ENCODE results near the gene THSD8.
"Not testable (repeated sequence)": the region's sequence is repeated elsewhere in the genome, so short reads cannot be mapped to it uniquely, and the experiment has no call there.

THSD8 gene

DNA sequence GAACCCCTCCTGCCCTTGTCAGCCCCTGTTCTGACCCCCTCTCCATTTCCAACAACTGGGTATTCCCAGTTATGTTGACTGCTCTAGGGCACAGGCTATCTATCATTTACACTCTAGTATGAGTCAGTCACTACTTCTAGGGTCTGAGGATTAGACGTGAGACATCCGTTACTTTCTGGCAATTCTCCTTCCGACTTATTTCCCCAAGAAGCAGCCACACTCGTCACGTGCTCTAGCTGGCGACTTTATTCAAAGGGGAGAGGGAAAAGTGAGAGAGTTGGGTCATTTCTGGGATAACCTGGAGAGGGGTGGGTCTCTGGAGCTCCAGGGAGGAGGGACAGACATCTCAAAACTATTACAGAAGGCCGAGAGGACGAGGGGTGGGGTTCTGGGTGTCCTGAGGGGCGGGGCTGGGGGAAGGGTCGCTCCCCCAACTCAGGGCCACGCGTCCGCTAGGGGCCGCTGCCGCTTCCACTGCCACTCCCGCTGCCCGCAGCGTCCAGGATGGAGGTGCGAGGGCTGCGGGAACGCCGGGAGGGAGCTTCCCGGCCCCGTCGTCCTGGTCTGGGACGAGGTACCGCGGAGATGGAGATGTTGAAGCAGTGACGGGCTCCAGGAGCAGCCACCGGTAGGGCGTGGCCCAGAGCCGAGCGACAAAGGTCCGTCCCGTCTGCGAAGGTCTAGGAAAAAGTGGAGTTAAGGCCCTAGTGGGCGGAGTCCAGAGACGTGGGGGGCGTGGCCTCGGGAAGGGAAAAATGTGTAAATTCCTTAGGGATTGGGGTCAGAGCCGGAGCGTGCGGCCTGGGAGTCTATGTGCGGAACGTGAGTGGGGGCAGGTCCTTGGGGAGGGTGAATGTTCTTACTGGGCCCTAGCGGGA is 23.6 kb downstream of the THSD8 start:
- peak; percentile 46 for DNase-seq (ENCODE audit: low spot score)

DNA sequence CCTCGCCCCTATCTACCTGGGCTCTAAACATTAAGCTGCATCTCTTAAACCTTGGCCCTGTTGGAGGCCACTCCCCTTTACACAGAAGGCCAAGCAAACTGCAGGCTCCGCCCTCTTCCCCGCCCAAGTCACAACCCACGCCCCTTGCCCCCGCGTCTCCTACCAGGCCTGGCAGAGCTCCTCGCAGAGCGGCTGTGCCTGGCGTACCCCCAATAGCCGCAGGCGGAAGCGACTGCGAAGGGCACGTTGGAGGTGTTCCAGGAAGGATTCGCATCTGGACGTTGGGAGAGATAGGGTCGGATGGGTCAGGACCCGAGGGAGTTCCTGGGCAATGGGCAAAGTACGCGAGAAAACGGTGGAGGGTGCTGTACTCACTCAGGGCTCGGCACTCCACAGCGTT is 26.6 kb downstream of the THSD8 start:
- DNase-seq (ENCODE audit: low spot score) = peak; percentile 45

DNA sequence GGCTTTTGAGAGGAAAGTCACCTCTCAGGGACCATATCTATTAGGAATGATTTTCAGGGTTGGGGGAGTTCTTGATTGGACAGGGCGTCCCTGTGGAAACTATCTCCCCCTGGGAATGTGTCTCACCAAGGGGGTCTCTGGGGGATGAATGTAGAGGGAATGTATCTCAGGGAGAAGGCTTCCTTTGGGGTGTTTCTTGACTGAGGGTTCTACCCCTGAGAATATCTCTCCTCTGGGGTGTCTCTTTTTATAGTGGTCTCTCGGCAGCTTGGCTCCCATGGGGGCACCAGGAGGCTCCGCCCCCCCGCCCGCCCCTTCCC is 31.5 kb downstream of the THSD8 start:
- no peak for DNase-seq (ENCODE audit: low spot score)

DNA sequence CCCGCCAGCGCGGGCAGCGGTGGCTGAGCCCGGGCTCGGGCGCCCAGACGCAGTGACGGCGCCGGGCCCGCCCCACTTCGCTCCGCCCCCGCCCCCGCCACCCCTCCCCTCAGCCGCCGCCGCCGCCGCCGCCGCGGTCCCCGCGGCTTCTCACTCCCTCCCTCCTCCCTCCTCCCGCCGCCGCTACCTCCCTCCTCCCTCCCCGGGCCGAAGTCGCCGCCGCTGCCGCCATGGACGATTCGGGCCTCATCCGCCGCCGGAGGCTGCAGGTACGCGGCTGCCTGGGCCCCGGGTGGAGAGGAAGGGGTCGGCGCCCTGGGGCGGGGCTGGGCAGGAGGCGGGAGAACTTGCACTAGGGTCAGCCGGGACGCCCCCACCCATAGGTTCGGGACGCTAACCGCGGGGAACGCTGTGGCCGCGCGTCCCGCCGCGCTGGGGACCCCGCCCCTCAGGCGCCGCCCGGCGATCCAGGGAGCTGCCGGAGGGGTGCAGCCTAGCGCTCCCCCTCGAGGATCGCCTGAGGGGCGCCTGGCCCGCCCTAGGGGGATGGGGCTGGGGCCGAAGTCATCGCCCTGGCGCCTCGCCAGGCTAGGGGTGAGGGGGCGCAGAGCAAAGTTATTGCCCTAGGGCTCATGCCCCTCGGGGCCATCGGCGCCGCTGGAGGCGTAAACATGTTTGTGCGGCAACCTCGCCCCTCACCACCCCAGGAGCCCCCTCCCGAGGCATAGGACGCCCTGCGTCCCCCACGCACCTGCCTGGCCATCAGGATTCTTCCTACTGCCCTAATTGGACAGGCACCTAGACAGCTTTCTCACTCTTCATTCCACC is 32.1 kb downstream of the THSD8 start:
- peak; percentile 67 for DNase-seq (ENCODE audit: low spot score)

- DNase-seq (ENCODE audit: low spot score) = no peak
Measured at GRCh38 chr19:12834566-12834943, 32.7 kb downstream of the THSD8 start, which contains the start of gene RTBDN. Gene RTBDN (minus strand): TSS chr19:12834579. CDS start chr19:12829979, 4,600 bp downstream.

GRCh38 chr19:12834976-12835757 is 33.3 kb downstream of the THSD8 start:
- DNase-seq (ENCODE audit: low spot score) = peak; percentile 64

GRCh38 chr19:12836529-12836863 is 34.6 kb downstream of the THSD8 start:
- no peak for DNase-seq (ENCODE audit: low spot score)

- no peak for DNase-seq (ENCODE audit: low spot score)
Measured at GRCh38 chr19:12837225-12837624, 35.4 kb downstream of the THSD8 start.

GRCh38 chr19:12838182-12838885 is 36.5 kb downstream of the THSD8 start, which contains the start of gene MAST1:
Gene MAST1 (plus strand): TSS chr19:12838515. CDS start chr19:12838573, 58 bp downstream.
- peak; percentile 87 for DNase-seq (ENCODE audit: low spot score)

DNA sequence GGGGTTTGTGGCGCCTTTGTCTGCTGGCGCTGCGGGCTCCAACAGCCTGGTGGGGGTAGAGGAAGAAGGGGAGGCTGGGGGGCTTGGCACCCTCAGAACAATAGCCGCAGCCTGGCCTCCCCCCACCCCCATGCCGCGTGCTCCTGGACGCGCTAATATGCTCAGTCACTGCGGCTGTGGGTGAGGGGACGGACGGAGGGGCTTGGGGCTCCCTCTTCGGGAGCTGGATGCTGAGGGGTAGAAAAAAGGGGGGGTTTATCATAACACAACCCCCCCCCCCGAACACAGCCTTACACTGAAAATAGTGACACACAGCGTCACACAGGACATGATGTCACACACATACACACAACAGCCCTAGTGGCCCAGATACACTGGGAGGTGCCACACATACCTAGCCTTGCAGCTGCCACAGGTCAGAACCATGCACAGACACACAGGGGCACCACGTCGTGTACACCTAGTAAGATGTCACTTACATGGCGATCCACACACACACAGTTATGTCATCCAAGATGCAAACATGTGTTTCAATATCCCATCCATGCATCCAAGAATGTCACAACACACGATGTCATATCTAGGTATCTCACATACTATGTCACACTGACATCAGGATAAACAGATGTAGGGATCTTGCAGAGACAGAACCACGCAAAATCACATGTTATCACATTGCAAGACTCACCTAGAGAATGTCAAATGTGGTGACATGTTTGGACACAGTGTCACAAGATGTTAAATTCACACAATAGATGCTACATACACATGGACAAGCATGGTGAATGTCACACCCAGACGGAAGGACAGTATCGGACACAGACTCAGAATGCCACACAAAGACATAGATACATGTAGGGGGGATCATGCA is 37.3 kb downstream of the THSD8 start:
- no peak for DNase-seq (ENCODE audit: low spot score)

DNA sequence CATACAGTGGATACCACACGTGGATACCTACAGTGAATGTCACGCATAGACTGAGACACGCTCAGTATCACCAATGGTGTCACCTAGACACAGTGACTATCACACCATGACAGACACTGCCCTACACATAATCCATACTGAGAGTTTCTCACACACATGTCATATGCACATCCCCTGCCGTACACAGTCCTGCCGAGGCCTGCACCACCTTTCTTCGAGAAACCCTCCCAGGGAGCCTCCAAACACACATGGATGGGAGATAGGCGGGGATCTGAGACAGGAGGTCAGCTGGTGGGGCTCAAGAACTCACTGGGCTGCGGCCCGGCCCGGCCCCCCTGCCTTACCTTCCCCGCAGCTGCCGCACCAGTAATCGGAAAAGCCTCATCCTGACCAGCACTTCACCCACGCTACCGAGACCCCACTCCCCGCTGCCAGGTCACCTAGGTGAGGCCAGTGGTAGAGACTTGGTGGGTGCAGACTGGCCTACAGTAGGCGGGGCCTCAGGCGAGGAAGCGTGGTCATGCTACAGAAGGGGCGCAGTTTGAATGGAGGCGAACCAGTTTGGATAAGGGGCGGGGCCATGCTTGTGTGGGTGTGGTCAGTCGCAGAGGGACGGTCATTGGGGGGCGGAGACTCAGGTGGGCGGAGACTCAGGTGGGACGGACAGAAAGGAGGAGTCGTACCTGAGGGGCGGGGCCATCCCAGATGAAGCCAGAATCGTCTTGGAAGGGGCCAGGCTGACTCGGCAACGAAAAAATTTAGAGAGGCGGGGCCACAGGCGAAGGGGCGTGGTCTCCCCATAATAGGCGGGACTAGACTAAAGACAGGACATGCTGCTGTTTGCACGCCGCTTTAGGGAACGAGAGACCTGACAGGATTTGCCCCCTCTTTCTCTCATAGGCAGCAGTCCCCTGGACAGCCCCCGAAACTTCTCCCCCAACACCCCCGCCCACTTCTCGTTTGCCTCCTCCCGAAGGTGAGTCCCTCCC is 38.5 kb downstream of the THSD8 start:
- DNase-seq (ENCODE audit: low spot score) = peak; percentile 86

DNA sequence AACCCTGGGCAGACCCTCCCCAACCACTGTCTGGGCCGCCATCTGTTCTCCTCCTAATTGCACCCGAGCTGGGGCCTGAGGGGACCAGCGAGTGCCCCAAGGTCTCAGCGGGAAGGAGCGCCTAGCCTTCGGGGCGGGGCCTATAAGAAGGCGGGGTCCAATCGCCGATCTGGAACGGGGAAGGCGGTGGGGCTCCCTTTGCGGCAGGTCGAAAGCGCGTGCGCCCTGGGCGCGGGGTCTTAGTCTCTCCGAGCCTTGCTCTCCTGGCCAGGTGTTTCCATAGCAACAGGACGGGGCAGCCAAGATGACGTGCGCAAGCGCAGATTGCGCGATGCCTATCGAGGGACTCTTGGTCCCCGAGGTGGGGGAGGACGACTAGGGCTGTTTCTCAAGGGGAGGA is 39.2 kb downstream of the THSD8 start:
- DNase-seq (ENCODE audit: low spot score) = peak; percentile 44

GRCh38 chr19:12842511-12842910 is 40.6 kb downstream of the THSD8 start:
- DNase-seq (ENCODE audit: low spot score) = no peak

GRCh38 chr19:12843328-12843727 is 41.5 kb downstream of the THSD8 start:
- no peak for DNase-seq (ENCODE audit: low spot score)

DNA sequence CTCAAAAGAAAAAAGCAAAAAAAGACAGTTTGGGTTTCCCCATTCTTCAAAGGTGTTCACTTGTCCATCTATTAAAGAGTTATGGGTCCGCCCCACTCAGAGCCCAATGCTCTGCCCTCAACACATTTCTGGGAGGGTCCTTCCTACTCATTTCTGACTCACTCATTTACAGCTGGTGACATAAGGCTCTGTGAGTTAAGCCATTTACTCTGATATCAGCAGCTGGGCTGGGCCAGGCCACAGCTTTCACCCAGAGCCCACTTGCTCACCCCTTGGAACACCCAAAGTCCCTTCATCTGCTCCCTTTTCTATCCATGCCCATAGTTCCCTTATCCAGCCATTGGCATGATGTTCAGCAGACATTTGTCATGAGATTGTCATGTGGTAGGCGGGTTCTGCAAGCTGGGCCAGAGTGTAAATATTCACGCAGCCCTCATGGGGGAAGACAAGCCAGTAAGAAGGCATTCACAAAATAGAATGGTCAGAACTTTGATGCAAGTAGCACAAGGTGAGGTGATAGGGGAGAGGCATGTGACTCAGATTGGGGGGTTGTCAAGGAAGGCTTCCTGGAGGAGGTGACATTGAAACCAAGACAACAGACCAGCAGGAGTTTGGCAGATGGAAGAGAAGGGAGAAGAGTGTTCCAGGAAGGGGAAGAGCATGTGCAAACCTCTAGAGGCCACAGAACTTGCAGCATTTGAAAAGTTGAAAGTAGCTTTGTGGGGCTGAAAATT is 42.3 kb downstream of the THSD8 start:
- DNase-seq (ENCODE audit: low spot score) = no peak

DNA sequence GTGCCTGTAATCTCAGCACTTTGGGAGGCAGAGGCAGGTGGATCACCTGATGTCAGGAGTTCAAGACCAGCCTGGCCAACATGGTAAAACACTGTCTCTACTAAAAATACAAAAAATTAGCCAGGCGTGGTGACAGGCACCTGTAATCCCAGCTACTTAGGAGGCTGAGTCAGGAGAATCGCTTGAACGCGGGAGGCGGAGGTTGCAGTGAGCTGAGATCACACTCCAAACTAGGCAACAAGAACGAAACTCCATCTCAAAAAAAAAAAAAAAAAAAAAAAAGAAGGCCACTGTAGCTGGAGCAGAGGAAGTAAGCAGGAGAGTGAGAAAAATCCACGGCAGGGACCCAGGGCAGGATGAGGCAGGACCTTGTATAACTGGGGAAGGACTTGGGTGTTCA is 44.7 kb downstream of the THSD8 start:
- not testable (repeated sequence) for DNase-seq (ENCODE audit: low spot score)

GRCh38 chr19:12847159-12848139 is 45.6 kb downstream of the THSD8 start:
- peak; percentile 96 for DNase-seq (ENCODE audit: low spot score)
